Activated naive CD4-positive, alpha-beta T cell treated with anti-CD3 and anti-CD28 coated beads, Interleukin-2, amount 50 U/mL, for 24 hours (primary cell): ENCODE data around the gene SCFD2.
"Not testable (repeated sequence)": the region's sequence is repeated elsewhere in the genome, so short reads cannot be mapped to it uniquely, and the experiment has no call there.

Experiments
- H3K27ac Mint-ChIP-seq: one replicate; pipeline ENCODE4 v1.8.0; 2021; ENCODE audit warnings: mild to moderate bottlenecking, mixed read lengths
- H3K27me3 Mint-ChIP-seq: one replicate; pipeline ENCODE4 v1.8.0; 2021; ENCODE audit warnings: mixed read lengths
- H3K36me3 Mint-ChIP-seq: one replicate; pipeline ENCODE4 v1.8.0; 2021; ENCODE audit warnings: mixed read lengths
- H3K4me1 Mint-ChIP-seq: one replicate; pipeline ENCODE4 v1.8.0; 2021; ENCODE audit warnings: mixed read lengths
- H3K4me3 Mint-ChIP-seq: one replicate; pipeline ENCODE4 v1.8.0; 2021; ENCODE audit warnings: mild to moderate bottlenecking, mixed read lengths
- H3K9me3 Mint-ChIP-seq: one replicate; pipeline ENCODE4 v1.8.0; 2021; ENCODE audit warnings: mixed read lengths

The SCFD2 gene

GRCh38 chr4:53234669-53235068, 131.2 kb downstream of the SCFD2 start:
- H3K4me1 Mint-ChIP-seq, result no peaks in the 10 kb centered on the region
- H3K36me3 Mint-ChIP-seq, result peaks cover 15% of the 10 kb centered on the region
- no peaks in the 10 kb centered on the region for H3K9me3 Mint-ChIP-seq
- no peak overlapping the region for H3K27ac Mint-ChIP-seq
- H3K27me3 Mint-ChIP-seq, result no peaks in the 10 kb centered on the region
- no peak overlapping the region for H3K4me3 Mint-ChIP-seq

GRCh38 chr4:53234111-53234510, 131.8 kb downstream of the SCFD2 start:
- Mint-ChIP-seq H3K27me3 (no peaks in the 10 kb centered on the region), H3K36me3 (peaks cover 13% of the 10 kb centered on the region), H3K4me3 (no peak overlapping the region), H3K27ac (no peak overlapping the region), H3K4me1 (no peaks in the 10 kb centered on the region), H3K9me3 (no peaks in the 10 kb centered on the region)

GRCh38 chr4:53233114-53233795, 132.6 kb downstream of the SCFD2 start:
- no peak overlapping the region for H3K27ac Mint-ChIP-seq
- no peaks in the 10 kb centered on the region for H3K27me3 Mint-ChIP-seq
- peaks cover 13% of the 10 kb centered on the region for H3K36me3 Mint-ChIP-seq
- no peaks in the 10 kb centered on the region for H3K9me3 Mint-ChIP-seq
- no peak overlapping the region for H3K4me3 Mint-ChIP-seq
- H3K4me1 Mint-ChIP-seq, result no peaks in the 10 kb centered on the region

- no peak overlapping the region for H3K27ac Mint-ChIP-seq
- H3K27me3 Mint-ChIP-seq, result no peaks in the 10 kb centered on the region
Measured at GRCh38 chr4:53232371-53232770, 133.5 kb downstream of the SCFD2 start.

GRCh38 chr4:53228036-53228435, 137.8 kb downstream of the SCFD2 start:
- no peaks in the 10 kb centered on the region for H3K27me3 Mint-ChIP-seq
- no peak overlapping the region for H3K27ac Mint-ChIP-seq
- H3K4me3 Mint-ChIP-seq, result no peak overlapping the region
- peaks cover 13% of the 10 kb centered on the region for H3K36me3 Mint-ChIP-seq
- no peaks in the 10 kb centered on the region for H3K9me3 Mint-ChIP-seq
- no peaks in the 10 kb centered on the region for H3K4me1 Mint-ChIP-seq

More at GRCh38 chr4:53232371-53232770, 133.5 kb downstream of the SCFD2 start:
- Mint-ChIP-seq H3K9me3 (no peaks in the 10 kb centered on the region), H3K36me3 (peaks cover 15% of the 10 kb centered on the region), H3K4me1 (no peaks in the 10 kb centered on the region), H3K4me3 (no peak overlapping the region)

- no peak overlapping the region for H3K27ac Mint-ChIP-seq
Measured at GRCh38 chr4:53227451-53227850, 138.4 kb downstream of the SCFD2 start.

GRCh38 chr4:53221832-53222480, 143.9 kb downstream of the SCFD2 start:
- H3K4me1 Mint-ChIP-seq, result no peaks in the 10 kb centered on the region
- no peaks in the 10 kb centered on the region for H3K27me3 Mint-ChIP-seq
- H3K4me3 Mint-ChIP-seq, result no peak overlapping the region
- peaks cover 5% of the 10 kb centered on the region for H3K9me3 Mint-ChIP-seq
- H3K36me3 Mint-ChIP-seq, result peaks cover 19% of the 10 kb centered on the region
- no peak overlapping the region for H3K27ac Mint-ChIP-seq

More at GRCh38 chr4:53227451-53227850, 138.4 kb downstream of the SCFD2 start:
- H3K9me3 Mint-ChIP-seq, result no peaks in the 10 kb centered on the region
- peaks cover 10% of the 10 kb centered on the region for H3K36me3 Mint-ChIP-seq
- H3K4me1 Mint-ChIP-seq, result no peaks in the 10 kb centered on the region
- no peaks in the 10 kb centered on the region for H3K27me3 Mint-ChIP-seq
- no peak overlapping the region for H3K4me3 Mint-ChIP-seq

GRCh38 chr4:53219148-53219547, 146.7 kb downstream of the SCFD2 start:
- not testable (repeated sequence) for H3K4me1 Mint-ChIP-seq, H3K27ac Mint-ChIP-seq, H3K4me3 Mint-ChIP-seq, H3K9me3 Mint-ChIP-seq, H3K27me3 Mint-ChIP-seq
- peaks cover 19% of the 10 kb centered on the region for H3K36me3 Mint-ChIP-seq

GRCh38 chr4:53208753-53209152, 157.1 kb downstream of the SCFD2 start:
- no peak overlapping the region for H3K4me3 Mint-ChIP-seq
- H3K4me1 Mint-ChIP-seq, result no peaks in the 10 kb centered on the region
- H3K27ac Mint-ChIP-seq, result no peak overlapping the region
- H3K27me3 Mint-ChIP-seq, result no peaks in the 10 kb centered on the region
- peaks cover 22% of the 10 kb centered on the region for H3K36me3 Mint-ChIP-seq
- peaks cover 4% of the 10 kb centered on the region for H3K9me3 Mint-ChIP-seq

- H3K27ac Mint-ChIP-seq, result no peak overlapping the region
- peaks cover 16% of the 10 kb centered on the region for H3K36me3 Mint-ChIP-seq
- H3K4me1 Mint-ChIP-seq, result no peaks in the 10 kb centered on the region
- no peaks in the 10 kb centered on the region for H3K9me3 Mint-ChIP-seq
- no peaks in the 10 kb centered on the region for H3K27me3 Mint-ChIP-seq
- H3K4me3 Mint-ChIP-seq, result no peak overlapping the region
Measured at GRCh38 chr4:53205970-53206369, 159.9 kb downstream of the SCFD2 start.

GRCh38 chr4:53199356-53199755, 166.5 kb downstream of the SCFD2 start:
- H3K27me3 Mint-ChIP-seq, result no peaks in the 10 kb centered on the region
- H3K4me1 Mint-ChIP-seq, result no peaks in the 10 kb centered on the region
- no peak overlapping the region for H3K4me3 Mint-ChIP-seq
- no peaks in the 10 kb centered on the region for H3K9me3 Mint-ChIP-seq
- H3K27ac Mint-ChIP-seq, result no peak overlapping the region
- H3K36me3 Mint-ChIP-seq, result peaks cover 8% of the 10 kb centered on the region

GRCh38 chr4:53197772-53198142, 168.1 kb downstream of the SCFD2 start:
- Mint-ChIP-seq H3K27ac (no peak overlapping the region), H3K9me3 (no peaks in the 10 kb centered on the region), H3K36me3 (no peaks in the 10 kb centered on the region), H3K4me3 (no peak overlapping the region), H3K4me1 (no peaks in the 10 kb centered on the region), H3K27me3 (no peaks in the 10 kb centered on the region)

- Mint-ChIP-seq H3K27me3 (no peaks in the 10 kb centered on the region), H3K4me1 (no peaks in the 10 kb centered on the region), H3K27ac (no peak overlapping the region), H3K4me3 (no peak overlapping the region), H3K36me3 (no peaks in the 10 kb centered on the region), H3K9me3 (no peaks in the 10 kb centered on the region)
Measured at GRCh38 chr4:53196882-53197771, 168.7 kb downstream of the SCFD2 start.

- no peaks in the 10 kb centered on the region for H3K27me3 Mint-ChIP-seq
- no peaks in the 10 kb centered on the region for H3K4me1 Mint-ChIP-seq
- H3K27ac Mint-ChIP-seq, result no peak overlapping the region
- no peaks in the 10 kb centered on the region for H3K9me3 Mint-ChIP-seq
- H3K36me3 Mint-ChIP-seq, result no peaks in the 10 kb centered on the region
- no peak overlapping the region for H3K4me3 Mint-ChIP-seq
Measured at GRCh38 chr4:53195815-53196661, 169.8 kb downstream of the SCFD2 start.

GRCh38 chr4:53194727-53195126, 171.1 kb downstream of the SCFD2 start:
- H3K27ac Mint-ChIP-seq, result no peak overlapping the region
- peaks cover 4% of the 10 kb centered on the region for H3K36me3 Mint-ChIP-seq
- no peaks in the 10 kb centered on the region for H3K27me3 Mint-ChIP-seq
- no peaks in the 10 kb centered on the region for H3K4me1 Mint-ChIP-seq
- no peak overlapping the region for H3K4me3 Mint-ChIP-seq
- H3K9me3 Mint-ChIP-seq, result no peaks in the 10 kb centered on the region
